T follicular helper cell (primary cell): ENCODE measurements around the gene SEM1.
"Not testable (repeated sequence)": the region's sequence is repeated elsewhere in the genome, so short reads cannot be mapped to it uniquely, and the experiment has no call there.

Experiments used
- DNase-seq: peaks from one replicate; pipeline ENCODE4 v3.0.0-alpha.2; 2020; ENCODE audit warnings: low read depth

The SEM1 gene

GRCh38 chr7:96701258-96701657 is 8.4 kb downstream of the SEM1 start:
- DNase-seq, result no peak

DNA sequence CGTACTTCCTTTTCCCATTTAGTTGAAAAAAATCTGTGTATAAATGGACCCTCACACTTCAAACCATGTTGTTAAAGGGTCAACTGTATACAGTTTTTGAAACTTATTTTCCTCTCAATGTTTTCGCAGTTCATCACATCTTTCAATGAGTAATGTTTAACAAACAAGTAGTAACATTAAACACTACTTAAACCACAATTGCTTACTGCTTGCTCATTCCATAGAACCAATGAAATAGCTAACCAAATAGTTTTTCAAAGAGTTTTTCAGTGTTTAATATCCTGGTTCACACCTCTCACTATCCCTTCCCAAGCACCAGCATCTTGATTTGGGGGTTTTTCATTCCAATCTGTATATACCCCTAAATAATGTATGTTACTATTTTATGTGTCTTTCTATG is 9.1 kb downstream of the SEM1 start:
- no peak for DNase-seq

DNA sequence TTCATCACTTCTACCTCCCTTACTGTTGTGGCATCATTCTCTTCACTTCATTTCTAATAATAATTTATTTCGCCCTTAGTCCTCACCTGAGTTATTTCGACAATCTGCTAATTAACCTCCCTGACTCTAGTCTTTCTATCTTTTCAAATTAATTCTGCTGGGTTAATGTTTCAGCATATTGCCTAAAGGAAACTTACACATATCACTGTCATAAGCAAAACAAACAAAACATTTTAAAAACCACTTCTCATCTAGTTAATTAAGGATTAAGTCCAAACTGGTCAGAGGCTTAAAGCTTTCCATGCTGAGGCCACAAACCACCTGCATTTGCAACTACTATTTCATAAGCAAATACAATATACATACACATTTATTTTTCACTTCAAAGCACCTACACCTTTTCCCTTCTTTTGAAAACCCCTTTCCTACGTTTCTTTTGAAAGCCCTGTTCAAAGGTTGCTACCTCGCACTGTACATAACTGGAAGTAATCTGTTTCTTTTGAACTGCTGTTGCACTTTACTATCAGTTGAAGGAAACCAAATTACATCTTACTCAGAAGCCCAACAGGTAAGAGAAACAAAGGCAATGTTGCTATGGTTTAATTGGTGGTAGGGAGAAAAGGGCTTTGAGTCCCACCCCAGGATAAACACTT is 10.3 kb downstream of the SEM1 start:
- no peak for DNase-seq

GRCh38 chr7:96698449-96698848 is 11.2 kb downstream of the SEM1 start:
- DNase-seq, result not testable (repeated sequence)

DNA sequence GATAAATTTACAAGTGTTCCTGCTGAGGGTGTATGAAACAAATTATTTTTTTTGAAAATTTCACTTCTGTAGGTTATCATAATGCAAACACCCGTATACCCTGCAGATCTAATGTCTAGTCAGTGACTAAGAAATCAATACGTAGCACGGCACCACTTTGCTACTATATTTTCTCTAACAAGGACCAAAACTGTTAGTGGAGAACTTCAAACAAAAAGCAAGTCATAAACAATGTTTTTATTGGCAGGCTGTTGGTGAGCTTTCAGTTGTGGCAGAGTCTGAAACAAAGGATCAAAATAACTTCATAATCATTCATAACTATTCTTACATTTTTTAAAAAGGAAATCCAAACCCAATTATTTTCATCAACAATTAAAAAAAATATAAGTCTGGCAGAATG is 11.8 kb downstream of the SEM1 start:
- no peak for DNase-seq

DNA sequence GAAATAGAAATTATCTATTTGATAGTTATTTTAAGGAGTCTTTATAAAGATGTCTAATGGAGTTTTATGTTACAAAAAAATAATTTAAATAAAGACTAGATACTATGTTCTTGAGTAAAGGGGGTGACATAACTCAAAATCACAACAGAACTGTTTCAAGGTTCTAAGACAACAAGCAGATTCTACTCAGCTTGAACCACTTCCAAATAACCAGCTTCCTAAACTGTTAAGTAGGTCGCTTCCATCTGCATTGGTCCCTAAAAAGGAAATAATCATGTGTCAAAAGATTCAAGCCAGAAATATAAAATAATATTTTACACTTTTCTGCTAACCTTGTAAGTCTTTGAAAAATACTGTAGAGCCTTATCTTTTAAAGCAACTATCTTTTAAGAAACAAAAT is 14.1 kb downstream of the SEM1 start:
- no peak for DNase-seq

GRCh38 chr7:96694082-96694481 is 15.6 kb downstream of the SEM1 start:
- no peak for DNase-seq

GRCh38 chr7:96691702-96692101 is 17.9 kb downstream of the SEM1 start:
- DNase-seq, result no peak

- DNase-seq, result no peak
Observed at GRCh38 chr7:96689414-96689813, 20.2 kb downstream of the SEM1 start.

DNA sequence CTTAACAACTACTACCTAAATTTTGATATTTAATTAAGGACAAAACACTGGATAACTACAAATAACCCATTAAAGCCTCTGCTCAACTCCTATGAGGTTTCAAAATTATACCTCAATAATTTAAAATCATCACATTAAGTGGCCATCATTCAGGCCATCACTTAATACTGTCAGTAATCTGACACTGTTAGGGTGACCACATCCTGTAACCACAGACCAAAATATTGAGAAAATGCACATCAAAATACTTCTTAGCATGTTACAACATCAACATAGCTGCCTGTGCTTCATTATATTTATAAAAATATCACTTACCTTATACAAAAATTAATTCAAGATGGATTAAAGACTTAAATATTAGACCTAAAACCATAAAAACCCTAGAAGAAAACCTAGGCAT is 23.3 kb downstream of the SEM1 start:
- DNase-seq, result no peak

DNA sequence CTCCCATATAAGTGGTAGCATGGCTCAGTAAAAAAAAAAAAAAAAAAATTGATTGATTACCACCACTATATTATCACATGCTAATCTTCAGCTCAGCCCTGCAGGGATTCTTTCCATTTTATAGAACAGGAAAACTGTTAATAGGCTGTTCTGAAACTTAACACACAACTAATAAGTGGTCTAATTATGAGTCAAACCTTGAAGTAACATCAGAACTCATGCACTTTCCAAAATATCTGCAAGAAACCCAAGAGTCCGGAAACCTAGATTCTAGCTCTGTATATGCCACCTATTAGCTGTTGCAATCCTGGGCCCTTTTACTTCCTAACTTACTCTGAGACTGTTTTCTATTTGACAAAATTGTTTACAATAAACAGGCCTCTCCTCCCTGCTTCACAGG is 23.9 kb downstream of the SEM1 start:
- DNase-seq, result no peak

GRCh38 chr7:96685353-96685752 is 24.3 kb downstream of the SEM1 start:
- no peak for DNase-seq

DNA sequence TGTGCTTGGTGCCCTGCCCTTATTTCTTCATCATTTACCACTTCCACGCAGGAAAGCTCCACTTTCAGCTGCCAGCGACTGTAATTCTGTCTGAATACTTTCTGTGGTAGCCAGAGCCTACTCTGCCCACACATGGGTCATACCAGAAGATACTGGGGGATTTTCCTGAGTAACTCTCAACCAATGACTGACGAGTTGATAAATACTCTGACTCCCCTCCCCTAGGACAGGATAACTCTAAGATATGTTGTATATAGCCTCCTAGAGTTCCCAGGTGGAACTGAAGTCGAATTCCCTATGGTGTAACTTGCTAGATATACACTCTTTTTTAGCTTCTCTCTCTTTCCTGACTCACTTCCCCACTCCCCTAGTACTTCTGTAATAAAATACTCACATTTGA is 29.8 kb downstream of the SEM1 start:
- DNase-seq, result no peak

GRCh38 chr7:96676919-96677318 is 32.7 kb downstream of the SEM1 start:
- no peak for DNase-seq

DNA sequence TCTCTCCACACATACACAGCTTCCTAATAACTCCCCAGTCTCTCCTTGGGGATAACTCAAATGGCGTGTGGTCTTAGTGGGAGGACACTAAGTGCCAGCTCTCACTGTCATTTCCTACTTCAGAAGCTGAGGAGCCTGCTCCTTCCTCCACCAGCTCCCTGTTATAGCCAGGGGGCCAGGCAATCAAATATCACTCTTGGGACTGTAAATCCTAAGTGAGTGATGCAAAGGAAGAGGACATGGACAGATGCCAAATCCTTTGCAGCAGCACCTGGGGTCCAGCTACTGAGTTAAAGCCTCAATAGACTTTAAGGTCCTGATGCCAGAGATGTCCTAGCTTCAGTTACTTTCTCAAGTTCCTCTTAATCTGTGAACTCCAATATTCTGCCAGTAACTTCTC is 34.1 kb downstream of the SEM1 start:
- no peak for DNase-seq

DNA sequence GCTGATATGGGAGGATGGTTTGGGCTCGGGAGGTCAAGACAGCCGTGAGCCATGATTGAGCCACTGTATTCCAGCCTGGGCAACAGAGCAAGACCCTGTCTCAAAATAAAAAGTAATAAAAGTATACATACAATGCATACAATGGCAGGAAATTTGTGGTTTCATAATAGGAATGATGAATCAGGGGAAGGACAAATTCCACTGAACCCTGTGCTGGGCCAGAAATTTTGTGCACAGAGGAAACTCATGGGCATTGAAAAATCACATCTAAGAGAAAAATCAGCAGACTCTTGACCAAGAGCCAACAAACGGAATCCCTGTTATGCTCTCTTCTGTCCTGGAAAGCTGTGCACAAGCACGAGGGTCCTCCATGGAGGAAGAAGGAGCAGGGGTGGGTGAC is 35.1 kb downstream of the SEM1 start:
- DNase-seq, result no peak

DNA sequence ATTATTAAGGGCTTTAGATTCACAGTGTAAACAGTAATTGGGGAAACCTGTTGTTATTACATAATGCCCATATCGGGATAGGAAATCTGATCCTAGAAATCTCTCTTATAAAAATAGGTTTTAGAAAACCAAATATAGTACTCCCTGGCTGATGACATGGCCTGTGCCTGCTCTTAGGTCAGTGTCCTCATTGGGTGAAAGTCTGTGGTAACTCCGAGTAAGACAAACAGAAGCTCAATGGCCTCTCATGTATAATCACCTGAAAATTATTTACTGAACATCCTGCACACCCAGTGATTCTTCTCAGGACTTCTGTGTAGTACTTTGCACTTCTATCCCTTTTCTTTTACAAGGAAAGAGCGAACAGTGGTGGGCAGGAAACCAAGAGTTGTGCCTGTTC is 37.8 kb downstream of the SEM1 start:
- no peak for DNase-seq

- no peak for DNase-seq
Observed at GRCh38 chr7:96670338-96671289, 39.0 kb downstream of the SEM1 start.

DNA sequence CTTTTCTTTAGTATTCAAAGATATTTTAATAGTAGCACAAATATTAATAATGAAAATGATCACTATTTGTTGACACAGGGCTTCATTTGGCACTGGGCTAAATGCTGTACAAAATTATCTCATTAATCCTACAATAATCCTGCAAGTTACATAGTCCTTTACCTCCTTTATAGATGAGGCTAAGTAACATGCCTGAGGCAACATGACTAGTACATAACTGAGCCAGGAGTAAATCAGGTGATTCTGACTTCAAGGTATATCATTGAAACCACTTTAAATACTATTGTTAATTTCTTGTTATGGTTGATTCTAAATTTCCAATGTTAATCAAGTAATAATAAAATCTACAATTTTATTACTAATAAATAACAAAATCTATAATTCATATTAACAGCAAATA is 39.8 kb downstream of the SEM1 start:
- no peak for DNase-seq

DNA sequence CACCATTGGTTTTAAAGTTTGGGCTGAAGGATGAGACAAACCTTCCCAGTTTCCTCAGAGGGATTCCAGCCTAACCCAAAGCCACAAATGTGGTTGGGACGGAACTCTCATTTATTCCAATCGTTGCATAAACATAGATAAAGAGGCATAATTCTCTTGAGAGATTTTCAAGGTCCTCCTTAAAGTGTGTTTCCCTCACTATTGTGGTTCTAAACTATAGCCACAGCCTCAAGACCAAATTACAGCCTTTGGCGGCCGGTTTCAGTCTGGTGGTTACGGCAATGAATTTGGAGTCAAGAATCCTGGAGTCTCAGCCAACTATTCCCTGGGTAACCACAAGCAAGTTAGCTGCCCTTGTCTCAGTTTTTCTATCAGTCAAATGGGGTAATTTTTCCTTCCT is 42.6 kb downstream of the SEM1 start:
- DNase-seq, result no peak

GRCh38 chr7:96665689-96666088 is 44.0 kb downstream of the SEM1 start:
- DNase-seq, result no peak

DNA sequence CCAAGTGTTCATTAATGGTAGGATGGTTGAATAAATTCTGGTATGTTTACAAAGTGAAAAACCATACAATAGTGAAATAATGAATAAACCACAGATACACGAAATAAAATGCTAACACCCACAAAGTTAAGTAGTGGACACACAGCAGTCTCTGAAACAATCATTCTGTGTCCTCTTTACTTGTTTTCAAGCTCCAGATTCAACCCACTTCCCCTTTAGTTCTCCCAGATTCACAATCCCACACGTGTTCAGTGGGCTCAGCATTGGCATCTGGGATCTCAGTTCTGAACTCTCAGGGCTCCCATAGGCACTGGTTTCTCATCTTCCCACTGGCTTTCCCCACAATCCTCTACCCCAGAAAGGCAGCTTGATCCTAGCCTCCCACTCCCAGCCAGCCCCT is 44.9 kb downstream of the SEM1 start:
- no peak for DNase-seq

GRCh38 chr7:96663871-96664445 is 45.7 kb downstream of the SEM1 start:
- DNase-seq, result no peak
